NCI-H187 (cell line): Measurements from ENCODE around the gene TMEM94.
"Not testable (repeated sequence)": the region's sequence is repeated elsewhere in the genome, so short reads cannot be mapped to it uniquely, and the experiment has no call there.

Experiments used
- DNase-seq, 2 experiments: peaks; one replicate each; lab custom pipeline; 2025; lab: John Stamatoyannopoulos, UW

The TMEM94 gene

DNA sequence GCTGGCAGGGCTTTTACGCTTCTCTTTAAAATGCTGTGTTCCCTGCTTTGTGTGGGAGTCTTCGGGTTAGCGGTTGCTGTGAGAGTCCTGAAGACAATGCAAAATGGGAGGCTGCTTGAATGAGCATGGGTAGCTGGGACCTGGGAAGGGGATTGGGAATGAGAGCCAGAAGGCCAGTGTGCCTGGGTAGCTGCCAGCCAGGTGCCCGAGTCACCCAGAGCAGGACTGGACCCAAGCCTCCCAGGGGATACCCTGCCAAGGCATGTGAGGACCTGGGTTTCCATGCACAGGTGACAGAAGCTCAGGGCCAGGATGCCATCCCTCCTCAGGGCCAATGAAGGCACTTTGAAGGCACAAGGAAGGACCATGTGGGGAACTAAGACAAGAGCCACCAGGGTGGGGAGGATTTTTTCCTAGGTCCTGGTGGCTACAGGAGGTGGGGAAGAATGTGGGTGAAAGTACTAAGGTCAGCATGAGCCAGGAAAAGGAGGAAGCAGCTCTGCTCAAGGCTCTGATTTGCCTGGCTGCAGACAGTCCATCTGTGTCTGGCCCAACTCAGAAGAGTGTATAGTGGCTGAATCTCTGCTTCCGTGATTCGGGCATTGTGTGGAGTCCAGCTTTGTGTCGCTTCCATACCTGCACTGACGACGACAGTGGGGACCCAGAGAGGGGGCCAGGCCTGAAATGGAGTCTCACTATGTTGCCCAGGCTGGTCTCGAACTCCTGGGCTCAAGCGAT lies 20.5 kb downstream of the TMEM94 start:
- no peak for DNase-seq

GRCh38 chr17:75477490-75477862 lies 21.0 kb downstream of the TMEM94 start:
- not testable (repeated sequence) for DNase-seq

- no peak for DNase-seq
Measured at GRCh38 chr17:75478508-75478907, 22.1 kb downstream of the TMEM94 start.

GRCh38 chr17:75480281-75480680 lies 23.8 kb downstream of the TMEM94 start:
- no peak for DNase-seq

GRCh38 chr17:75481194-75482068 lies 25.0 kb downstream of the TMEM94 start:
- DNase-seq = no peak

DNA sequence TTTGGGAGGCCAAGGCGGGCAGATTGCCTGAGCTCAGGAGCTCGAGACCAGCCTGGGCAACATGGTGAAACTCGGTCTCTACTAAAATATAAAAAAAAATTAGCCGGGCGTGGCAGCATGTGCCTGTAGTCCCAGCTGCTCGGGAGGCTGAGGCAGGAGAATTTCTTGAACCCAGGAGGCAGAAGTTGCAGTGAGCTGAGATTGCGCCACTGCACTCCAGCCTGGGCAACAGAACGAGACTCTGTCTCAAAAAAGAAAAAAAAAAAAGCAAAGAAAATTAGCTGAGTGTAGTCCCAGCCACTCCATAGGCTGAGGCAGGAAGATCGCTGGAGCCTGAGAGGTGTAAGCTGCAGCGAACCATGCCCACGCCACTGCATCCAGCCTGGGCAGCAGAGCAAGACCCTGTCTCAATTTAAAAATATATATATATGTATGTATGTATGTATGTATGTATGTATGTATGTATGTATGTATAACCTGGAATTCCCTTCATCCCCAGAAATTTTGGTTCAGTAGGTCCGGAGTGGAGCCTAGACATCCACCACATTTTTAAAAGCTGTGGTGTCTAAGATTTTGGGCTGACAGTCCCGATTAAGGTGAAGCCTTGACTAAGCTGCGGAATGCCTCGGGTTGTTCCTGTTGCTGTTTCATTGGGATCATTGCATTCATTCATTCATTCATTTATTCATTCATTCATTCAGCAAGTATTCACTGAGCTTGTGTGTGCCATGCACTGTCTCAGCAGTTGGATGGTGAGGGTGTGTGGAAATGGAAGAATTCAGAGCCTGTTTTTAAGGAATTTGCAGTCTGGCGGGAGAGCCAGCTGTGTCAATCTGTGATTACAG lies 25.9 kb downstream of the TMEM94 start:
- no peak for DNase-seq

- DNase-seq = no peak
Measured at GRCh38 chr17:75485688-75486087, 29.3 kb downstream of the TMEM94 start.

- no peak for DNase-seq
Measured at GRCh38 chr17:75486151-75486550, 29.7 kb downstream of the TMEM94 start.

DNA sequence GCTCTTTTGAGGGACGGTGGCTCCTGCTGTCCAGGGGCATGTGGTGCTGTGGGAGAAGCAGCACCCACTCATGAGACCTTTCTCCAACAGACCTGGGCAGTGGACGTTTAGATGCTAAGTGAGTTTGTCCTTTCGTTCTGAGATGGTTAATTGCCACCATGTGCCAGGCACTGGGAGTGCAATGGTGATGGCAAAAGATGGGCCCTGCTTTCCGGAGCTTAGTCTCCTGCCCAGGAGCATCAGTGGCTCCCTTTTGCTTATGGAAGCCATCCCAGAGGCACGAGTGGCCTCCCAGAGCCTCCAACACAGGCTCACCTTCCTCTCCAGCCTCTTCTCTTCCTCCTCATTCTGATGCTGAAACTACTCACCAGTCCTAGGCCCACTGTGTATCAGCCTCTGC lies 30.5 kb downstream of the TMEM94 start:
- DNase-seq = no peak

DNA sequence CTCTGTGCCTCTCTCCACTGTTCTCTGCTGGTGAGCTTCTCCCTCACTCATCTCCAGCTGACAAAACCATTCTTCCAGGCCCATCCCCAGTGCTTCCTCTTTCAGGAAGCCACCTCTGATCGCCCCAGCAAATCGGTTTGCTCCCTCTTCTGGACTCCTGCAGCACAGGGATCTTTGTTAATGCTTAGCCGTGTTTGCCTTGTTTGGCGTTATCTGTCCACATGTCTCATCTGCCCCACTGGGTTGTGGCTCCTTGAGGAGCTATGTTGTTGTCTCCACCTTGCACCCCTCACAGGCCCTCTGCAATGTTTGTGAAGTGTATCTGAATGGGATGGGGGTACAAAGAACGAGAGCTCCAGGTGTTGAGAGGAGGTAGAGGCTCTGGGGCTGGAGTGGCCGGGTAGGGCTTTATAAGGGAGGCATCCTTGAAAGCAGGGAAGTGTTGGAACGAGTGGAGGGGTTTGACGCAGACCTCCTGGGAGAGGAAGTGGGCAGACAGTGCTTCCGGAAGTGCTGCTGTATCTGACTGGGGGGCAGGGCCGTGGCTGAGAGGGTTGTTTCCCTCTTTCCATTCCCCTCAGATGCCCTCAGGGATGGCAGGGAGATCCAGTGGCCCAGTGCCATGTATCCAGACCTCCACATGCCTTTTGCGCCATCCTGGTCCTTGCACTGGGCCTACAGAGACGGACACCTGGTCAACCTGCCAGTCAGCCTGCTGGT lies 31.1 kb downstream of the TMEM94 start:
- DNase-seq = no peak

DNA sequence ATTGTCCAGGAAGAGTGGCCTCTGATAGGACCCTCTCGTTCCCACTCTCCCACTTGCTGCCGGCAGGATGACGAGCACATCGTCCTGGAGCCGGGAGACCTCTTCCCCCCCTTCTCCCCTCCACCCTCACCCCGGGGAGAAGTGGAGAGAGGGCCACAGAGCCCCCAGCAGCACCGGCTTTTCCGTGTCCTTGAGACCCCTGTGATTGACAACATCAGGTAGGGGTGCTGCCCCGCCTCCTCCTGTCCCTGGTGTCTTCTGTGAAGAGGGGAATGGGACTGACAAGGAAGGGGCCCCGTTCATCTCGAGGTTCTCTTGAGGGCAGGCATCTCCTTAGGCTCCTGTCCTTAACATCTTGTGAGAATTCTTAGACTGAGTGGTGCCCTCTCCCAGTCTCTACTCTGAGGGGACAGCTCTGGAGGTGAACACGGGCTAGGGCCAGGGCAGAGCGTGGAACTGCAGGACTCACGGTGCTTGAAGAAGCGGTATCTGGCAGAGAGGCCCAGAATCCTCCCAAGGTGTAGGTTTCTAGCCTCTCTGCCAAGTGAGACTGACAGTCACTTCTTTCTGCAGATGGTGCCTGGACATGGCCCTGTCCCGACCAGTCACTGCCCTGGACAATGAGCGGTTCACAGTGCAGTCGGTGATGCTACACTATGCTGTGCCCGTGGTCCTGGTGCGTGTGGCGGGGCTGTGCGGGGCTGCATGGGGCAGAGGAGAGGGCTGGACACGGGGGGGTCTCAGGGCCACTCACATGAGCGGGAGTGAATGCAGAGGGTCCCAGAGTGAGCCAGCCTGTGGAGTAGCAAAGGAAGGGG lies 32.5 kb downstream of the TMEM94 start:
- DNase-seq = no peak

DNA sequence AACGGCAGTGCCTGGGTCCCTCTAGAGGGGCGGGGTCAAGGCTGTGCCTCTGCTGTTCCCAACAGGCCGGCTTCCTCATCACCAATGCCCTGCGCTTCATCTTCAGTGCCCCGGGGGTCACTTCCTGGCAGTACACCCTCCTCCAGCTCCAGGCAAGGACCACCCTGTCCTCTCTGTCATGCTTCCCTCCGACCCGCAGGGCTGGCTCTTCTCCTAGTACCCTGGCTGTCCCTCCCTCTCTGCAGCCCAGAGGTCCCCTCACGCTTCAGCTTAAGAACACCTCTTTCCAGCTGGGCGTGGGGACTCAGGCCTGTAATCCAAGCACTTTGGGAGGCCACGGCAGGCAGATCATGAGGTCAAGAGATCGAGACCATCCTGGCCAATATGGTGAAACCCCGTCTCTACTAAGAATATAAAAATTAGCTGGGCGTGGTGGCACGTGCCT lies 33.1 kb downstream of the TMEM94 start:
- no peak for DNase-seq

DNA sequence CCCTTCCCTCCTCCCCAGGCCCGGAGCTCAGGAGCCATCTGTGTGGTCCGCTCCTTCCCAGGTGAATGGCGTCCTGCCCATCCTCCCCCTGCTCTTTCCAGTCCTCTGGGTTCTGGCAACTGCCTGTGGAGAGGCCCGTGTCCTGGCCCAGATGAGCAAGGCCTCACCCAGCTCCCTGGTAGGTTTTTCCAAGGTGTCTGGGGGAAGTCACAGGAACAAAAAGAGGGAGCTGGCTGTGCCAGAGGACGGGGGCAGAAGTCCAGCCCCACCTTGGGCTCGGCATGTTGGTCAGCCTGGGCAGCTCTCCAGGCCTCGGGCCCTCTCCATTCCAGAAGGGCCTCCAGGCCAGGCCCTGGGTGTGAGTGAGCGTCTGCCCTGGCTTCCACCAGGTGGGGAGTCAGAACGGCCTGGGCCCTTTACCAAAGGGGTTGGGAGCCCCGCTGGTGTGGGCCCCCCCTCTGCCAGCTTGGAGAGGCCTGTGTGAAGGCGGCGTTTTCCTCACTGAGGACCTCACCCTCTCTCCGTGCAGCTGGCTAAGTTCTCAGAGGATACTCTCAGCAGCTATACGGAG lies 33.8 kb downstream of the TMEM94 start:
- no peak for DNase-seq

DNA sequence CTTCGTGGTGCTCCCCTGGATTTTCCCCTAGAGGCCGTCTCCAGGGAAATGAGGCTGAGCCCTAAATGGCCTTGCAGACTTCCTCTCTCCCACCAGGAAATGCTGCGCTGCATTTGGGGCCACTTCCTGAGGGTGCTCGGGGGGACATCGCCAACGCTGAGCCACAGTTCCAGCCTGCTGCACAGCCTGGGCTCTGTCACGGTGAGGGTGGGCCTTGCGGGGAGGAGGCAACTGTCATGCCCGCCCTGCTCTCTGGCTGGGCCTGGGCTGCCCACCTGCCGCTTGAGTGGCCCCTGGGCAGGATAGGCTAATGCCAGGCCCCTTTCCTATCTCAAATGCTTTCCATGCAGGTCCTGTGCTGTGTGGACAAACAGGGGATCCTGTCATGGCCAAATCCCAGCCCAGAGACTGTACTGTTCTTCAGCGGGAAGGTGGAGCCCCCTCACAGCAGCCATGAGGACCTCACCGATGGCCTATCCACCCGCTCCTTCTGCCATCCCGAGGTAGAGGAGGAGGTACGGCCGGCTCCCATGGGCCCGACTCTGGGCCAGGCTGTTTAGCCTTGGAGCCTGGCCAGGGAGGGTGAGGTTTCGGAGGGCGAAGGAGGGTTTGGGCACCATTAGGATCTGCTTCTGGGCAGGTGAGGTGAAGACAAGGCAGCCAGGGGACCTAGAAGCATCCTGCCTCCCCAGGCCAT lies 34.7 kb downstream of the TMEM94 start:
- DNase-seq = no peak

GRCh38 chr17:75491680-75492079 lies 35.2 kb downstream of the TMEM94 start:
- no peak for DNase-seq

DNA sequence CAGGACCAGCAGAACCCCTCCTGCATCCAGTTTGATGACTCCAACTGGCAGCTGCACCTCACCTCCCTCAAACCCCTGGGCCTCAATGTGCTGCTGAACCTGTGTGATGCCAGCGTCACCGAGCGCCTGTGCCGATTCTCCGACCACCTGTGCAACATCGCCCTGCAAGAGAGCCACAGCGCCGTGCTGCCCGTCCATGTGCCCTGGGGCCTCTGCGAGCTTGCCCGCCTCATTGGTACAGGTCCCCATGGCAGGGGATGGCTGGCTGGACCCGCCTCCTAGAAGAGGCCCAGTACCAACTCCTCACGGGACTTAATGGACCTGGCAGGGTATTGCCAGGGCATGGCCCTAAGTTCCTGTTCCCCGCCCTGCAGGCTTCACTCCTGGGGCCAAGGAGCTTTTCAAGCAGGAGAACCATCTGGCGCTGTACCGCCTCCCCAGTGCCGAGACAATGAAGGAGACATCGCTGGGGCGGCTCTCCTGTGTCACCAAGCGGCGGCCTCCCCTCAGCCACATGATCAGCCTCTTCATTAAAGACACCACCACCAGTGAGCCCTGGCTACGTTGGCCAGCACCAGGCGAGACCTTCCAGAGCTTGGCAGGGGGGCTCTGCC lies 36.2 kb downstream of the TMEM94 start:
- no peak for DNase-seq

- no peak for DNase-seq
Measured at GRCh38 chr17:75493476-75494129, 37.2 kb downstream of the TMEM94 start.

DNA sequence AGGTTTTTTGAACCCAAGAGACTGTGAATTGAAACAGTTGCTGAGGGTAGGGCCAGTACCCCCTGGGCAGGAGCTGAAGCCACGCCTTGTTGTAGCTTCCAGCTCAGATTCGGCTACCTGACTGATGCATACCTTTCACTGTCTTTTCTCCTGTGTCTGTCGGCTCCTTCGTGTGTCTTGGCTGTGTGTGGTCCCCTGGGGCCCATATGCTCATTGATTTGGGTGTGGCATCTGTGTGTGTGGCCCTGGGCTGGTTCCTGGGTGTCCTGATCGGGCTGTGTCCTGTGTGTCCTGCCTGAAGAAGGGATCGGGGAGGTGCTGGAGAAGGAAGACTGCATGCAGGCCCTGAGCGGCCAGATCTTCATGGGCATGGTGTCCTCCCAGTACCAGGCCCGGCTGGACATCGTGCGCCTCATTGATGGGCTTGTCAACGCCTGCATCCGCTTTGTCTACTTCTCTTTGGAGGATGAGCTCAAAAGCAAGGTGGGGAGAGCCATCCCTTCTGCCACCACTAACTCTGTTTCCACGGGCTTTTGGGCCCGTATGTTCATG lies 38.0 kb downstream of the TMEM94 start:
- DNase-seq = no peak

GRCh38 chr17:75496005-75496404 lies 39.6 kb downstream of the TMEM94 start:
- no peak for DNase-seq
